ENCODE measurements around the gene CNTLN. TPM values are rescaled to one million over a fixed set of nuclear protein-coding genes. Genes with fewer than 3 reads are reported as not detected.

CNTLN gene
- total RNA-seq, 2 donors from 2014 or later = 10.8 to 10.9 TPM

GRCh38 chr9:17531642-17532254 lies 396.9 kb downstream of the CNTLN start:
- no peak for DNase-seq (ENCODE audit: low spot score)
- intact Hi-C loops (cut with DNase I) = loop anchor here in 1 of 2 donors (10.0 kb wide), 1 partner anchor 693 kb away; no protein-coding TSS in a partner anchor

GRCh38 chr9:17532461-17532860 lies 397.6 kb downstream of the CNTLN start:
- intact Hi-C loops (cut with DNase I) = loop anchor here in 1 of 2 donors (10.0 kb wide), 1 partner anchor 692 kb away; no protein-coding TSS in a partner anchor
- DNase-seq (ENCODE audit: low spot score) = no peak

DNA sequence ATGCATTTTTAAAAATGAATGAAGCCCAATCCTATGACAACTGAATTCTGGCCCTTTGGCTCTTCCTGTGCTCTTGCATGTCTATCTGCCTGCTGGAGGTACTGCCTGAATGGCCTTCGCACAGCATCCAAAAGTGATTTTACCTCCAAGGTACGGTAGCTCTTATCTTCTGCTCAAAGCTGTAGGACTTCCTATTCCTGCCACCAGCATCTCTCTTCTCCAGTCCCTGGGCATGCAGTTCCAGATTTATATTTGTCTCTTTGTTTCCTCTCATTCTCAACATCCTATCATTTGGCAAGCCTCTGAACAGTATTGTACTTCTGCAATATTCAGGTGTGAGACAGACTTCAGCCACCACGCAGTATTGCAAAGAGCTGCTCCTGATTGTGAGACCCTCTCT lies 400.3 kb downstream of the CNTLN start:
- intact Hi-C loops (cut with DNase I) = loop anchor here in 1 of 2 donors (10.0 kb wide), 1 partner anchor 690 kb away; no protein-coding TSS in a partner anchor
- DNase-seq (ENCODE audit: low spot score) = no peak

GRCh38 chr9:17536027-17536426 lies 401.2 kb downstream of the CNTLN start:
- intact Hi-C loops (cut with DNase I) = loop anchor here in 1 of 2 donors (10.0 kb wide), 1 partner anchor 689 kb away; no protein-coding TSS in a partner anchor
- DNase-seq (ENCODE audit: low spot score) = no peak

DNA sequence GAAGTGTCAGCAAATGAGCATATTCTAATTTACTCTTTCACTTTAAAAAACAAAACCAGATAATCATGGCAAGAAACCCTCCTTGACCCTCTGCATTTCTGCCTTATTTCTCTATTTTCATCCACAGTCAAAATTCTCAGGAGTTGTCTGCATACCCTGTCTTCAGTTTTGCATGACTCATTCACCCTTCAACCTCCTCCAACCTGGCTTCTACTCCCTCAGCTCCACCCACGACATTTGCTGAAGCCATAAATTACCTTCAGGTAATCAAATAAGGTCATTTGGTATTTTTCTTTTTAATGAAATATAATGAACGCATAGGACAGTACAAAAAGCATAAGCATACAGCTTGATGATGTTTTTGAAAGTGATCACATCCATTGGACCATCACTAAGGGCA lies 416.2 kb downstream of the CNTLN start:
- DNase-seq (ENCODE audit: low spot score) = no peak
- intact Hi-C loops (cut with DNase I) = no loop called here
